Measurements from ENCODE around the gene KLHDC3.

KLHDC3 gene, protein sequence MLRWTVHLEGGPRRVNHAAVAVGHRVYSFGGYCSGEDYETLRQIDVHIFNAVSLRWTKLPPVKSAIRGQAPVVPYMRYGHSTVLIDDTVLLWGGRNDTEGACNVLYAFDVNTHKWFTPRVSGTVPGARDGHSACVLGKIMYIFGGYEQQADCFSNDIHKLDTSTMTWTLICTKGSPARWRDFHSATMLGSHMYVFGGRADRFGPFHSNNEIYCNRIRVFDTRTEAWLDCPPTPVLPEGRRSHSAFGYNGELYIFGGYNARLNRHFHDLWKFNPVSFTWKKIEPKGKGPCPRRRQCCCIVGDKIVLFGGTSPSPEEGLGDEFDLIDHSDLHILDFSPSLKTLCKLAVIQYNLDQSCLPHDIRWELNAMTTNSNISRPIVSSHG

GRCh38 chr6:43013843-43014433, at the start of gene KLHDC3, which contains the start of gene MEA1:
TSS of gene KLHDC3 (plus strand) at chr6:43014249. CDS start at chr6:43017193, 2,944 bp downstream.
TSS of gene MEA1 (minus strand) at chr6:43013946. CDS start at chr6:43013813, 133 bp downstream.
- DNase-seq (ENCODE audit: low spot score) = peak; percentile 99

DNA sequence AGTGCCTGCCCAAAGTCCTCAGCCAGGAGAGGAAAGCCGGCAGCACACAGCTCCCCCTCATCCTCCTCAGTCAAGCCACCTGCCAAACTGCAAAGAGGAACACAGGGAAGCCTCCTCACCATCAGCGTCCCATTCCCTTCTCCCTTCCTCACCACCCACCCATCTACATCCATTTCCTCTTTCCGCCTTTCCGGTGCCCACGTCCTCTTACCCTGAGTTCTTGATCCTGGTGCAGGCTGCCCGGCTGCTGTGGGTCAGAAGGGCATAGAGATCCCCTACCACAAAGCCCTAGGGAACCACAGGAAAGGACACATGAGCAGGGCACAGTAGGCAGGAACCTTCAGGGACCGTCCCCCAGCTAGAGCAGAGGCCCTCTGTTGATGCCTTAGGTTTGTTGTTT, 47.5 kb upstream of the KLHDC3 start:
- DNase-seq (ENCODE audit: low spot score) = no peak

GRCh38 chr6:42967228-42967627, 46.8 kb upstream of the KLHDC3 start:
- no peak for DNase-seq (ENCODE audit: low spot score)

GRCh38 chr6:42968126-42968701, 45.8 kb upstream of the KLHDC3 start:
- DNase-seq (ENCODE audit: low spot score) = no peak

DNA sequence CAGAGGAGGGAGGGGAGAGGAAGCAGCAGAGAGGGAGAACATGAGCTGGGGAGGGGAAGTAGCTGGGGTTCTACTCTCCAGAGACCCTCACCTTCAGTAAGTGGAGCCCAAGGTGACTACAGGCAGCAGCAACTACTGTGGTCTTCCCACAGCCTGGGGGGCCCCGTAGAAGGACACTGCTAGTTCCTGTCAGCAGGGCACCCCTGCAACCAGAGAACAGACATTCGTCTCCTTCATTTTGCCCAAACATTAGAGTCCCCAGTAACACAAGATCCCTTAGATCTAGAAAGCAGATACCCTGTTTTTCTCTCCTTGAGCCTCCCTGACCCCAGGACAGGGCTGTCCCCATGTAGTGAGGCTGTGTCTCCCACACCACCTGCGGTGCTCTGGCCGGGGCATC, 45.3 kb upstream of the KLHDC3 start:
- DNase-seq (ENCODE audit: low spot score) = no peak

- no peak for DNase-seq (ENCODE audit: low spot score)
Observed at GRCh38 chr6:42969431-42969830, 44.6 kb upstream of the KLHDC3 start.

- DNase-seq (ENCODE audit: low spot score) = no peak
Observed at GRCh38 chr6:42969934-42970333, 44.1 kb upstream of the KLHDC3 start.

- DNase-seq (ENCODE audit: low spot score) = peak; percentile 35
Observed at GRCh38 chr6:42970871-42971612, 43.0 kb upstream of the KLHDC3 start.

- DNase-seq (ENCODE audit: low spot score) = no peak
Observed at GRCh38 chr6:42971746-42972327, 42.2 kb upstream of the KLHDC3 start.

DNA sequence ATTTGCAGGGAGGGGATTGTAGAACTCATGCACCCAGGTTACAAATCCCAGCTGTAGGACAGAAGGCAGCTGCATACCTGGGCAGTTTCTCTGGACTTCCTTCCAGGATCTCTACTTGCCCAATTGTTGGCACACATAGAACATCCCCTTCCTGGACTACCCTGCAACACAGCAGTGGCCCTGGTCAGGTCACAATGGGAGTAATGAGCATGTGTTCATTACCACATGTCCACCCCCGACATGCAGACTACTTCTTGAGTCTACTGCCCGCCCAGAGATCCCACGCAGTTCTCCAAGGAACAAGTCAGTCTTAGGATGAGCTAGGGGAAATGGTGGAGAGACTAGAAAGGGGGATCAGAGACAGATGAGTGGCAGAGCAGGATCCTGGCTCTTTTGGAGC, 40.1 kb upstream of the KLHDC3 start:
- DNase-seq (ENCODE audit: low spot score) = no peak

- no peak for DNase-seq (ENCODE audit: low spot score)
Observed at GRCh38 chr6:42974919-42975505, 39.0 kb upstream of the KLHDC3 start.

GRCh38 chr6:42978487-42978838, 35.6 kb upstream of the KLHDC3 start:
- DNase-seq (ENCODE audit: low spot score) = peak; percentile 71

- peak; percentile 95 for DNase-seq (ENCODE audit: low spot score)
Observed at GRCh38 chr6:42978839-42979522, 35.1 kb upstream of the KLHDC3 start, which contains the start of gene PEX6. TSS of gene PEX6 (minus strand) at chr6:42979181. CDS start at chr6:42979150, 31 bp downstream.

DNA sequence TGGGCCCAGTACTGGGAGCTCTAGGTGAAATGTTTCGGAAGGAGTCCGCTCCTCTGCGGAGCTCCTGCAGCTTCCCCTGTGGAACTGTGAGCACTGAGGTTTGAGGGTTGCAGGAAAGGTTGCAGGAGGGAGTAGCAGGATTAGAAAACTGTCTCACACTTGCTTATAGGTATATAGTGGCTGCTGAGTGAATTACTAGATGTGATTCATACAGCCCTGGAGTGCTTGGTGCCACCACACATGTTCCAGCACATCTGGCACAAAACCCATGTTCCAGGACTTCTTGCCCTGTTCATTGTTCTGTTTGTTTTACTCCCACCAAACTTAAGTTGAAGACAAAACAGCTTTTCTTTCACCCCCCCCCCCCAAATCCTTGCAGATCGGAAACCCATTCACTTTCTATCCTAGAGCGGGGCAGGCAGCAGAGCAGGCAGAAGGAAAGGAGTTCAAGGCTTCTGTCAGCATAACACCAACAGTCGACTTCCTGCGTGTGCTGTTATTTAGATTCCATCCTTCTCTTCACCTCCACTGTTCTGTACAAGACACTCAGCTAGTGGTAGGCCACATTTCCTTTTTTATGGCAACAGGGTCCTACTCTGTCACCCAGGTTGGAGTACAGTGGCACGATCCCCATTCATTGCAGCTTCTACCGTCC, 34.4 kb upstream of the KLHDC3 start:
- peak; percentile 47 for DNase-seq (ENCODE audit: low spot score)

GRCh38 chr6:42981836-42982235, 32.2 kb upstream of the KLHDC3 start:
- no peak for DNase-seq (ENCODE audit: low spot score)

GRCh38 chr6:42984001-42984923, 29.8 kb upstream of the KLHDC3 start, which contains the start of gene PPP2R5D:
TSS of gene PPP2R5D (plus strand) at chr6:42984570. CDS start at chr6:42984678, 108 bp downstream.
- peak; percentile 98 for DNase-seq (ENCODE audit: low spot score)

DNA sequence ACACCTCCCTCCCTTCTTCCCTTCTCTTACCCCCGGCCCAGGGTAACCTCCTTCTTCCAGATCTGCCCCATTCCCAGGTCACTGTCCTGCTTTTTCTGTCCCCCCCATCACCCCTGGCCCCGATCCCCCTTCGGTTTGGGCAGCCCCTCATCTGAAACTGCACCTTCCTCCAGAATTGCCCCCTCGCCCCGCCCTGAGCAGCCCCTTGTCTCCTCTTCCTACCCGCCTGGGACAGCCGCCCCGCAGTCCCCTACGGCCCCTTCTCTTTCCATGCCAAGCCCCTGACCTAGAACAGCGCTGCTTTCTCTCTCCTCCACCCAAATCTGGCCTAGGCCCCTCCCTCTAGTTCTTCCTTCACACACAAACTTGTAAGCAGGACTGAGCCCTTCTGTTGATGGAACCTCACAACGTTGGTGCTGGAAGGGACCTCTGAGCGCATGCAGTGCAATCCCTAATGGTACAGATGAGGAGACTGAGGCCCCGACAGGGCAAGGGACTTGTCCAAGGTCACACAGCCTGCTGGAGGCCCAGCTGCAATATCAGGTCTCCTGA, 29.0 kb upstream of the KLHDC3 start:
- peak; percentile 26 for DNase-seq (ENCODE audit: low spot score)

- no peak for DNase-seq (ENCODE audit: low spot score)
Observed at GRCh38 chr6:42987533-42988451, 26.3 kb upstream of the KLHDC3 start.

All from GM03348 (cell line).